SK-N-SH treated with all-trans-retinoic acid at 6 μM for 48 hours (cell line): ENCODE data around the gene PTPRN2.

Experiments
- ARNTL ChIP-seq: fragments of 450-650 bp; formaldehyde crosslinking; IDR thresholded peaks from 2 replicates; pipeline ENCODE4 v1.5.0; 2020; ENCODE audit warnings: low read depth, mild to moderate bottlenecking, moderate library complexity, borderline replicate concordance
- BACH2 ChIP-seq: fragments of 250-450 bp; sonication (Bioruptor Pico); IDR thresholded peaks from 2 replicates; pipeline ENCODE4 v1.9.0; 2021; ENCODE audit warnings: mild to moderate bottlenecking, borderline replicate concordance
- CREB5 ChIP-seq: fragments of 250-450 bp; sonication (Bioruptor Pico); IDR thresholded peaks from 2 replicates; pipeline ENCODE4 v1.5.1; 2020; ENCODE audit warnings: low read depth, mild to moderate bottlenecking, moderate library complexity
- CSRNP3 ChIP-seq: fragments of 250-450 bp; sonication (Bioruptor Pico); IDR thresholded peaks from 2 replicates; pipeline ENCODE4 v1.5.1; 2021; ENCODE audit warnings: mild to moderate bottlenecking, moderate library complexity
- GLIS3 ChIP-seq: fragments of 250-450 bp; sonication (Bioruptor Pico); IDR thresholded peaks from 2 replicates; pipeline ENCODE4 v1.5.0; 2020; ENCODE audit warnings: mild to moderate bottlenecking, moderate library complexity
- ISL1 ChIP-seq: fragments of 250-450 bp; sonication (Bioruptor Pico); IDR thresholded peaks from 2 replicates; pipeline ENCODE4 v2.1.2; 2022; ENCODE audit warnings: mild to moderate bottlenecking, moderate library complexity
- PATZ1 ChIP-seq: fragments of 250-450 bp; sonication (Bioruptor Pico); IDR thresholded peaks from 2 replicates; pipeline ENCODE4 v1.8.0; 2020; ENCODE audit warnings: mild to moderate bottlenecking, moderate library complexity, borderline replicate concordance
- PPARA ChIP-seq: fragments of 250-450 bp; sonication (Bioruptor Pico); IDR thresholded peaks from 2 replicates; pipeline ENCODE4 v1.5.0; 2020; ENCODE audit warnings: mild to moderate bottlenecking, borderline replicate concordance
- RARB ChIP-seq: fragments of 250-450 bp; sonication (Bioruptor Pico); IDR thresholded peaks from 2 replicates; pipeline ENCODE4 v1.8.0; 2021; ENCODE audit warnings: mild to moderate bottlenecking, moderate library complexity
- TOX ChIP-seq: fragments of 250-450 bp; sonication (Bioruptor Pico); IDR thresholded peaks from 2 replicates; pipeline ENCODE4 v1.8.0; 2021; ENCODE audit warnings: mild to moderate bottlenecking, moderate library complexity, borderline replicate concordance
- ZC3H10 ChIP-seq: fragments of 250-450 bp; sonication (Bioruptor Pico); IDR thresholded peaks from 2 replicates; pipeline ENCODE4 v1.5.1; 2021; ENCODE audit warnings: mild to moderate bottlenecking, moderate library complexity
- ZNF565 ChIP-seq: fragments of 450-650 bp; formaldehyde crosslinking; conservative IDR thresholded peaks from 2 replicates; pipeline ENCODE4 v1.5.0; 2020; ENCODE audit warnings: low read depth, mild to moderate bottlenecking, moderate library complexity
- ZNF70 ChIP-seq: fragments of 450-650 bp; formaldehyde crosslinking; IDR thresholded peaks from 2 replicates; pipeline ENCODE4 v1.5.0; 2020; ENCODE audit warnings: mild to moderate bottlenecking, moderate library complexity

- TF ChIP-seq CREB5 (CRISPR knock-in tag) (no peak), GLIS3 (no peak), PATZ1 (no peak), CSRNP3 (CRISPR knock-in tag) (no peak), ZC3H10 (CRISPR knock-in tag) (no peak), ARNTL (CRISPR knock-in tag) (no peak), RARB (CRISPR knock-in tag) (no peak), ISL1 (CRISPR knock-in tag) (no peak), ZNF70 (no peak), PPARA (CRISPR knock-in tag) (no peak), BACH2 (CRISPR knock-in tag) (no peak), TOX (CRISPR knock-in tag) (no peak), ZNF565 (no peak)
These were observed 343.2 kb downstream of the PTPRN2 start for GRCh38 chr7:158244430-158244829.
